HTR-8/SVneo (cell line): ENCODE data around the gene POLR2B.
A peak's percentile ranks its signal among the peaks of the same experiment; 100 is the strongest.
"Not testable (repeated sequence)": the region's sequence is repeated elsewhere in the genome, so short reads cannot be mapped to it uniquely, and the experiment has no call there.

Source experiments
- DNase-seq: peaks from one replicate; pipeline ENCODE4 v3.0.0; 2011; ENCODE audit warnings: low spot score, mixed read lengths; ENCODE audit not compliant: insufficient read length
- FAIRE-seq: peaks from 2 replicates; lab custom pipeline; 2011; peaks lifted over from hg19 to GRCh38; lab: Jason Lieb, UNC

POLR2B gene

DNA sequence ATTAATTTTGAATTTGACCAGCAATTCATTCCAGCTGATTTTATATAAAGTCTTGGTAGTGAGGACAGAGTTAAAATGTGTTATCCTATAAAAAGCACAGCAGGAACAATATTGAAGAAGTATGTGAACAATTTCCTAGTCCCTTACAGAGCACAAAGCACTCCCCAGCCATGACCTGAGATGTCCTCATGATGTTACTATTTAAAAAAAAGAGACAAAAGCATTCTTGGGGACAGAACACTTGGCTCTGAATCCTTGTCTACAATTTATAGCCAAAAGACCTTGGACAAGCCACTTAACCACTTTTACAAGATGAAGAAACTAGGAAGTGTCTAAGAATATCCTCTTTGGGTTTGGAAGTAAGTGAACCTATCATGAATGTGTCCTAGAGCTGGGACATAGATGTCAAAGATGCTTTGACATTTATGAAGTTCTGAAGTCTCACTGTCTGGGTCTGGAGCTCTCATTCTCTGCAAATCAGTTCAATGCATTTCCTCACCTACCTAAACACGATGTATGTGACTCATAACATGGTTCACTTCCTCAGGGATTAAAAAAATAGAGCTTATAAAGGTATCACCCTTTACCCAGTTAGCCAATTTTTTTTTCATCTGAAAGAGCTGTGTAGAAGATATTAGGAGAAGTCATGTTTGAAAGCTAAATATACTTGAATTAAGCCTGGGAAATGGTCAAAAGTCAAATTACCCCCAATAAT lies 70.1 kb downstream of the POLR2B start:
- no peak for FAIRE-seq
- DNase-seq = no peak

DNA sequence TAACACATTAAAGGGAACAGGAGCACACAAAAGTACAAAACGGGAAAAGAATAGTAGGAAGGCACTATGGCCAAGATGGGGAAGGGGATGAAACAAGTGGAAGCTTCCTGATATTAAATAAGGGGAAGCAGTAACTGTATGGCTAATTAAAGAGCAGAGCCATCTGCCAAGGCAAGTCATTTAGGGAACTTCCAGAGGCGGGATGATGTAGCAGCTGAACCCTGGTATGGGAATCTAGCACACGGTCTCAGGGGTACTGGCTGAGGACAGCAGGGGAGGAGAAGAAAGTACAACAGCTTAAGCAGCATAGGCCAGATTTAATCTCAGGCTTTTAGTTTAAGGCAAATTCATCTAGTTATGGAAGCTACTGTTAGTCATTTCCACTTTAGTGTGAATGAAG lies 72.4 kb downstream of the POLR2B start:
- no peak for DNase-seq
- no peak for FAIRE-seq

DNA sequence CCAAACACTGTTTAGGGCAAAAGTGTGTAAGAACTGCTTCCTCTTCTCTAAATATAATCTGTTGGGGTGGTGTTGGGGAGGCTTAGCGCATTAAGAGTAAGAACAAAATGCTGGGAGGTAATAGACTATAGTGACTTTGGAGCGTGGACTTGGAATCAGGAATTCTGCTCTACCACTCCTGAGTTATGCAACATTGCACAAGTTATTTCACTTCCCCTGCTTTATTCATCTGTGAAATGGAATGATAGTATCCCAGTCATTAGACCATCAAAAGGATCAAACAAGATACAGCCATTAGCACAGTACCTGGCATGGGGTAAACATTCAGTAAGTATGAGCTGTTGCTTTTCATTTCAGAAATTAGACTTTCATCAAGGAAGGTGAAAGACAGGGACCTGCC lies 72.8 kb downstream of the POLR2B start:
- DNase-seq (no peak), FAIRE-seq (no peak)

DNA sequence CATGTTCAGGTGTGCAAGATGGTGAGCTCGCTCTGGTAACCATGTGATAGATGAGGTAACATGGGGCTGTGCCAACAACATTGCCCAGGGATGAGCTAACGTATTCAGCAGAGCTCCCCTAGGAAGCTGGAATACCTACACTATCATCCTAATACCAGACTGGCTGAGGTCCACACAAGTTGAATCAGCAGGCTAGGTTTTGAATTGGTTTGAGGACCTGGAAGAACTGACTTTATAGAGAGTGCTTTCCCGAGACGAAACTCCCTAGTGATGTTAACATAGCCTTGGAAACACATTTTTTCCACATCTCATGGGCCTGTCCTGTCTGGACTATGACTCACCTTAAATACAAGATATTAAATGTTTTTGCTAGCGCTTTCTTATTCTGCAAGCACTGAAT lies 74.8 kb downstream of the POLR2B start:
- no peak for DNase-seq
- FAIRE-seq = no peak

DNA sequence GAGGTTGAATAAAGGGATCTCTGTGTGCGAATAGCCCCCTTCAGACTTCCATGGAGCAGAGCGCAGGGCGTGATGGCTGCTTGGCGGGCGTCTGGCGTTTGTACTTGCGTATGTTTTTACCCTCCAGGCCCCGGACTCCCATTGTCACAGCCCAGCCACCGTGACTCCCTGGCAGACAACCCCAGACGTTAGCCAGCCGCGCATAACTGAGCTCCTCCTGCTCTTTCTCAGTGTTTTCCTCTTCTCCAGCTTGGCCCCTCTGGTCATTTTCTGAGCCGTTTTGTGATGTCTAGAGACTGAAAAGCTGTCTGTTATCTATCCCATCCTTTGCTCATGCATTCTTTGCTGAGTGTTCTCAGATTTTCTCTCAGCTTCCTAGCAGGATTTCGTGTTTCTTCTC lies 77.2 kb downstream of the POLR2B start:
- FAIRE-seq = no peak

DNA sequence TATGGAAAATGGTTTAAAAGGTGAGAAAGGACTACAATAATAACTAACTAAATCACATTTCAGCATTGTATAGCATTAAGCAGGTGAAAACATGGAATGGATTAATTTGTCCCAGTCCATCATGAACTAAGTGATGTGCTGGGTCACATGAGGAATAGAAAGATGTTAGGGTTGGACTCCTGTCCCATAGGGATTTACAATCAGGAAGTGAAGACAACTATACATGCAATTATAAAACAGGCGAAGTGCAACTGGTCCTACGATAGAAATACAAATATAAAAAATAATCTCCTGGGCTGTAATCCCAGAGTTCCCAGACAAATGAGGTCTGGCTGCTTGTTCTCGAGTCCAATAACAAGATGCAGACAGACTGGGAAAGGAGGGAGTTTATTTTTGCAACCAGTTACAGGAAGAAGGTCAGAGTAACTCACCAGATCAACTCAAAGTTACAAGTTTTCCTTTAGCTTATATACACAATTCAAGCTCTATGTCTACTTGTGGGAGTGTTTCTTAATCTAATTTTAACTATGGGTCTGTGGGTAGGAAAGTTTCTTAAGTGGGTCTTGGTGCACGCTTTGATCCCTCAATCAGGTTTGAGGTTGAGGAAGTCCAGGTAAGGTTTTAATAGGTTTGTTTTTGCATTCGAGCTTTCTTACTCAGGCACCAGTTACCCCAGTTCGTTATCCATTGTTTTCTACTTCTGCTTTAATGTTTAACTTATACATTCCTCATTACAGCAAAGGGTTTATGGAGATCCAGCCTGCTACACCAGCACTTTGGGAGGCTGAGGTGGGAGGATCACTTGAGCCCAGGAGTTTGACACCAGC lies 81.4 kb downstream of the POLR2B start:
- DNase-seq (no peak), FAIRE-seq (no peak)

More for the DNA sequence above, 77.2 kb downstream of the POLR2B start:
- DNase-seq = no peak

DNA sequence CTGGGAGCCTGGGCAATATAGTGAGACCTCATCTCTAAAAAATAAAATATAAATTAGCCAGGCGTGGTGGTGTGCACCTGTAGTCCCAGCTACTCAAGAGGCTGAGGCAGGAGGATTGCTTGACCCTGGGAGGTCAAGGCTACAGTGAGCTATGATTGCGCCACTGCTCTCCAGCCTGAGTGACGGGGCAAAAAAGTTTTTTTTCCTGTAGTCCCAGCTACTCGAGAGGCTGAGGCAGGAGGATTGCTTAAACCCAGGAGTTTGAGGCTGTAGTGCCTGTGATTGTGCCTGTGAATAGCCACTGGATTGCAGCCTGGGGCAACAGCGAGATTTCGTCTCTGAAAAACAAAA lies 82.0 kb downstream of the POLR2B start:
- not testable (repeated sequence) for DNase-seq, FAIRE-seq

DNA sequence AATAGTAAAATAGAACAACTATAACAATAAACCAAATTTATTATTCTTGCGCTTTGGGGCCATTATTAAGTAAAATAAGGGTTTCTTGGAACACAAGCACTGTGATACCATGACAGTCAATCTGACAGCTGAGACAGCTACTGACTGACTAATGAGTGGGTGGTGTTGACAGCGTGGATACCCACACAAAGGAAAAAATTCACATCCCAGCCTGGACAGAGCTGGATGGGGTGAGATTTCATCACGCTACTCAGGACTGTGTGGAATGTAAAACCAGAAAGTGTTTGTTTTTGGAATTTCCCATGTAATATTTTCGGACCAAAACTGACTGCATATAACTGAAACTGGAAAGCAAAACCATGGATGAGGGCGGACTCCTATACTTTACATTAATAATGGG lies 82.7 kb downstream of the POLR2B start:
- FAIRE-seq = no peak
- DNase-seq = no peak

DNA sequence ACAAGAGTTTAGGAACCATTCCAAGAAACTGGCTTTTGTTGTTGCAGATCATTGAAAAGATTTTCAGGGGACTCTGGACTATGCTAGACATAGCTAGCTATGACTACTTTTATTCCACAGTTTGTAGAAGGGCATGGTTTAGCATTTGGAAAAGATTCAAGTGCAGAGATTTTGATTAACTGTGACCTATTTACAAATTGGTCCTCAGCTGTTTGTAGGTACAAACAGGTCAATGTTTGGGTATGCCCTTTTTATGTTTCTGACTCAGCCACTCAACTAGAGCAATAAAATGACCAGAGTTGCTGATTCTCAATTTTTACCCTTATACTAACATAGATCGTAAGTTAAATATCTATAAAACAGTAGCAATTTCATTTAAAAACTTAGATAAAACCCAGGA lies 84.8 kb downstream of the POLR2B start:
- no peak for DNase-seq
- no peak for FAIRE-seq

DNA sequence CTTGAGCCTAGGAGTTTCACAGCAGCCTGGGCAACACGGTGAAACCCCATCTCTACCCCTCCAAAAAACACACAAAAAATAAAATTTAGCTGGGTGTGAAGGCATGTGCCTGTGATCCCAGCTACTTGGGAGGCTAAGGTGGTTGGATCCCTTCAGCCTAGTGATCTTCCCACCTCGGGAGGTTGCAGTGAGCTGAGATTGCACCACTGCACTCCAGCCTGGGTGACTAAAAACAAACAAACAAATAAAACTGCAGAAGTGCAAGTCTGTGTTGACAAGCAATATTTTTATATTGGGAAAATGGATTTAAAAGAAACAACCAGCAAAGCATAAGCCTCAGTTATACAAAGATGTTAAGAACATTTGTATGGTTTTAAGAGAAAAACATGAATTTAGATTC lies 85.4 kb downstream of the POLR2B start:
- no peak for DNase-seq
- no peak for FAIRE-seq

DNA sequence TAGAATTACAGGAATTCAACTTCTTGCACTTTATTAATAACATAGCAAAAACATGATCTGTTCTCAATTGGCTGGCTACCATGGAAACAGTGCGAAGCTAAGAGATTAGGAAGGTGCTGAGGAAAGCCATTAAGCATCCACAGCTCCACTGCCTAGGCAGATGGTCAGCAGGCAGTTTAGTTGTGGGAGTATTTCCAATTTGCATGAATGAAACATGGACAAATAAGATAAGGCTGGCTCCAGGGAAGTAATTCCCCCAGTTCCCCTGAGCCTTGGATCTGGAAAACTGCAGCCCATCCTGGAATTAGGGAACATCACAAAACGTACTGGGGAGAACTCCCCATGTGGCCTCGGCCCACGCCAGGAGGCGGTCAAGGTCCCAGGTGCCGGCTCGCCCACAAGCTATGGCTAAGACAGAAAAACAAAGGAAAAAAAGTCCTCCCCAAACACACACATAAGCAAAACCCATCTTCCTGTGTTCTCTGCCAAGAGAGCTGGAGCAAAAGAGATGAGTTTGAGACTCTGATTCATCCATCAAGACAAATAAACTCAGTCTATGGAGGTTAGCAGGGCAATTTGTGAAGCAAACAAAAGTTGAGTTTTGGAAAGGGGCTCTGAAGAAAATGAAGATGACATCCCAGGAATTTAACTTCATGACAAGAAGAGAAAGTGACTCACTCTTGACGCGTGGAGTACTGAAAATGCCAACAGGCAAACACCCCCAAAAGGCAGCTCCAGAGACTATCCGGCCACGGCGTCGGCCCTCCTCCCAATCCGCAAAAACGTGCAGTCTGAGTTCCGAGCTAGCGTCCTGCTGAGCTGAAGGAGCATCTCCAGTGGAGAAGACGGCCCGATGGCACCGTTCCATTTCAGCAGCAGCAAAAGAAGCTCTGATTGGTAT lies 86.4 kb downstream of the POLR2B start:
- peak; percentile 20 for FAIRE-seq
- DNase-seq = no peak

DNA sequence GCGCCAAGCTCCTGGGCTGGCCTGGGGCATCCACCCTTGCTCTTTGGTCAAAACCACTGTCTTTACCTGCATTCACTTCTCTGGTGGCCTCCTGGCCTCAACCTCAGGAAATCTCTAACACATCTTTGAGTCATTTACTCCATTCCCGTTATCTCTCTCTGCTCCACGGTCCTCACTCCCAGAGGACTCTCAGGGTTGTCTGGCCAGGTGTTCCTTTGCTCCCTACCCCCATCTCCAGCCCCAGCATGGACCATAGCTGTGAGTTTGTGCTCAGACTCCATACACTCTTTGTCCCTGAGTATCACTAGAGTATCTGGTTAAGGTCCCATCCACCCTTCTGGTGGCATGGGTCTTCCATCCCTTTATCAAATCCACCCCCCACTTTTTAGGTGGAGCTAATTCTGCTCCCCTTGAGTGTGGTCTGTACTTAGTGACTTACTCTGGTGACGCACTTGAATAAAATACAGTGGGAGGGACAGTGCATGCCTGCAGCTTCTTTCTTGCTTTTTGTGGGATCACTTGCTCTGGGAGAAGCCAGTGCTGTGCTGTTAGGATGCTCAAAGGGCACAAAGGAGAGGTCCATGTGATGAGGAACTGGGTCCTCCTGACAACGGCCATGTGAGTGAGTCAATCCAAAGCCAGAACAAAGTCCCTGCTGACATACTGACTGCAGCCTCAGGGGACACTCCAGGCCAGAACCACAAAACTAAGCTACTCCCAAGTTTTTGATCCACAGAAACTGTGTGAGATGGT lies 87.2 kb downstream of the POLR2B start:
- no peak for DNase-seq
- FAIRE-seq = no peak

DNA sequence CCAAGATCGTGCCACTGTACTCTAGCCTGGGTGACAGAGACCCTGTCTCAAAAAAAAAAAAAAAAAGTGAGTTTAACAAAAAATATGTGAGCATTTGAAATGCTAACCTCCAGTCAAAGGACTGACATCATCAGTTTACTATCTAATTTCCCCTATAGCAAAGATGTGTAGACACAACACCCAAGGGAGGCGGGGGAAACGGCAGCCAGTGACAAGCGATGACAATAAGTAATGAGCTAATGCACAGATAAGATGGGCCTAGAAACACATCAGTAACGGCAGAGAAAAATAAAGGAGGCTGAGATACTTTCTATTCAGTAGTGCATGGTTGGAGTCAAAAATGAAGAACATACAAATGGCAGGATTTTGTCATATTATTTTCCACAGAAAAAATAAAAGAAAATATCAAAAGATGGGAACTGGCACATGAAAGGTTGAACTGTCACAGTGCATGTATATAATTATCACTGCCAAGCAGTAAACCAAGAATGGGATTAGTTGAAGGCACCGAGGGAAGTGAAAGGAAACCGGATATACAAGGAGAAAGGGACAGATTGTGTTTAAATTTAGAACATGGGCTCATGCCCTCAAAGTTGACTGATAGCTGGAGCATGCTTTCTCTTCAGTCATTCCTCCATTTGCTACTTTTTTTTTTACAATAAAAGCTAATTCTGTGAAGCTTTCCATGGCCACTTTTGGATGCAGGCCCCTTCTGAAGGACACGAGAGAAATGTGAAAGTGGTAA lies 89.7 kb downstream of the POLR2B start:
- FAIRE-seq = no peak

DNA sequence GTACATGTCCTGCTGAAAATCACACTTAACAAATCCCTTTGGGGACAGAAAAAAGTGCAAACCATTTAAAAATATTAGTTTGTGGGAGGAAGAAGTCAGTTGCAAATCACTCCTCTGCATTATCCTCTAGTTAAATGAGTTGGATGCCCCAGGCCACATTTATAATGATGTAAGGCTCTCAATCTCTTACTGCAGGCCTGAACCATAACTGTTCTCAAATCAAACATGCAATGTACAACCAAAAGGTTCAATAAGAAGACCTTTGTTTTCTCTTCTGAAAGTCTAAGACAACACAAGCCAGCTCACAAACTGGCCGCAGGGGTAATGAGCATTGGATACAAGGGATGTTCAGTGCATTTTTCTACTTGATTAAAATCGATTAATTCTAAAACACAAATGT lies 91.8 kb downstream of the POLR2B start:
- no peak for FAIRE-seq
- no peak for DNase-seq

More for the DNA sequence above, 89.7 kb downstream of the POLR2B start:
- DNase-seq = no peak

DNA sequence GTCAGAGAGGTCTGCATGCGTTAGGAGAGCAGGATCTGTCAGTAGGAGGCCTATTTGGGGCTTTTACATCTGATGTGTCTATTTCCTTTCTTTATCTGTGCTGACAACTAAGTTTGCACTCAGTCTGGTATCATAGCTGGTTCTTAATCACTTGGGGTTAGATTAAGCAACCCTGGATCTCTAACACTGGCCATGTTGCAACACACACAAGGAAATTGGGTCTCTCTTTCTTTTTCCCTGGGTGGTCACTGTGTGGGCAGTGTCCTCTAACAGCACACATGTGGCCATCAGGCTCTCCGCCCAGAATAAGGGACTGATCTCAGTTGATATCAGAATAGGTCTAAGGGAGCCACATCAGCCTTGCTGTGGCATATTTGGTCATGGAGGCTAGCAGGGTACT lies 92.6 kb downstream of the POLR2B start:
- DNase-seq (no peak), FAIRE-seq (no peak)

DNA sequence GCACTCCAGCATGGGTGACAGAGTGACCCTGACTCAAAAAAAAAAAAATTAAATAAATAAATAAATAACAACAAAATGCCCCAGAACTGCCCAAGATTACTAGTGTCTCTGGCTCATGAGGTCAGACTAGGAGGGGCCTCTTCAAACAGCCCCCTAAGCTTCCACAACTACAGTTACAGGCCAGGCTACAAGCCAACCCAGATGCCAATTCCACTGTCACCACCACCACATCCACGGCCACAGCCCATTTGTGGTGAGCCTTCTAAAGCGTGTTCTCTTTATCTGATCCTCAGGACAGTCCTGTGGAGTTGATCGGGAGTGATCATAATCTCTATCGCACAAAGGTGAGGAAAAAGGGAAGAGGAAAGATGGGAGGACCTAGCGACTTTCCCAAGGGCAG lies 94.9 kb downstream of the POLR2B start:
- FAIRE-seq (no peak), DNase-seq (no peak)

DNA sequence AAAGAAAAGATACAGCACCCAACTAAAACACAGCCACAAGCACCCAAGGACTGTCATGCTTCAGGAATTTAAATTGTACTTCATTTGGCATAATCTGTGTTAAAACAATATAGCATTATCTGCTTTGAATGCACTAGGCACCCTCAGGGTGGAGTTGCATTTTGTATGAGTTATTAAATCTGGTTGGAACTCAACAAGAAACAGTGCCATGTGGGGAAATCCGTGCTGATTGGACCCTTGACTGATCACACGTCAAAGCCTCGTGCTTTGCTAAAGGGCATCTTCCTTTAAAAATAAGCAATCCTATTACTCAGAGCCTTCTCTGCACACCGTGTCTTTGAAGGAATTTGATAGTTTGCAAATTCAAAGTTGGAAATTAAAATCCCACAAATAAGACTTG lies 96.0 kb downstream of the POLR2B start:
- no peak for FAIRE-seq
- DNase-seq = no peak

DNA sequence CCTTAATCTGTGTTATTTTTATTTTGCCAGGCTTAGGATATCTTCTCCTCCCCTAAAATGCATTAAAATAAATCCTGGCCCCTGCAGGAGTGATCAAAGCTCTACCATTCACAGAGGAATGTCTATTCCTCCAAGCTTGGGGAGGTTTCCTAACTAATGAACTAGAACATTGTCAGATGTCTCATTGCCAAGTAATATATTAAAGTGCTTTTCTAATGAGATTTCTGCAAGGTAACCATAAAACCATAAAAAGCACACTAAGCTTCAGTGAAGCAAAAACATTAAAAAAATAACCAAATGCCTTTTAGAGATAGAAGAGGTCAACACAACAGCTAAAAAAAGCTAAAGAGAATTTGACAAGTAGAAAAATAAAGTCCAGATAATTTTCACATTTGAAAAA lies 96.7 kb downstream of the POLR2B start:
- FAIRE-seq = no peak
- no peak for DNase-seq

DNA sequence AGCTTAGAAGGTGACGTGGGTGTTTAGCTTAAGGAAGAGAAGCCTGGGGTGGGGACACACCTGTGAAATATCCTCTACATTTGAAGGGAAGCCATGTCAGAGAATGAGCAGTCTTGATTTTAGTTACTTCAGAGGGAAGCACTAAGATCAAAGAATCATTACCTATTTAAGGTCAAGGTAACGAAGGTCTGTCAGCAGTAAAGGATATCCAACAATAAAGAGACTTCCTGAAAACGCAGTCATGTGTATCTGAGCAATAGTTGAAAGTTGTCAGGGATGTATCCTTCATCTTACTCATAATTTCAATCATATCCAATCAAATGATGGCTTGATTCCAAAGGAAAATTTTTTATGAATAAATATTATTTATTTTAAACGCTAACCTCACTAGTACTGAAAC lies 98.0 kb downstream of the POLR2B start:
- no peak for DNase-seq
- FAIRE-seq = no peak
